ENCODE data around the gene TRERF1. TPM values are rescaled to one million over a fixed set of nuclear protein-coding genes. Genes with fewer than 3 reads are reported as not detected.
A peak's percentile ranks its signal among the peaks of the same experiment; 100 is the strongest.
"Not testable (repeated sequence)": the region's sequence is repeated elsewhere in the genome, so short reads cannot be mapped to it uniquely, and the experiment has no call there.

The TRERF1 gene, protein sequence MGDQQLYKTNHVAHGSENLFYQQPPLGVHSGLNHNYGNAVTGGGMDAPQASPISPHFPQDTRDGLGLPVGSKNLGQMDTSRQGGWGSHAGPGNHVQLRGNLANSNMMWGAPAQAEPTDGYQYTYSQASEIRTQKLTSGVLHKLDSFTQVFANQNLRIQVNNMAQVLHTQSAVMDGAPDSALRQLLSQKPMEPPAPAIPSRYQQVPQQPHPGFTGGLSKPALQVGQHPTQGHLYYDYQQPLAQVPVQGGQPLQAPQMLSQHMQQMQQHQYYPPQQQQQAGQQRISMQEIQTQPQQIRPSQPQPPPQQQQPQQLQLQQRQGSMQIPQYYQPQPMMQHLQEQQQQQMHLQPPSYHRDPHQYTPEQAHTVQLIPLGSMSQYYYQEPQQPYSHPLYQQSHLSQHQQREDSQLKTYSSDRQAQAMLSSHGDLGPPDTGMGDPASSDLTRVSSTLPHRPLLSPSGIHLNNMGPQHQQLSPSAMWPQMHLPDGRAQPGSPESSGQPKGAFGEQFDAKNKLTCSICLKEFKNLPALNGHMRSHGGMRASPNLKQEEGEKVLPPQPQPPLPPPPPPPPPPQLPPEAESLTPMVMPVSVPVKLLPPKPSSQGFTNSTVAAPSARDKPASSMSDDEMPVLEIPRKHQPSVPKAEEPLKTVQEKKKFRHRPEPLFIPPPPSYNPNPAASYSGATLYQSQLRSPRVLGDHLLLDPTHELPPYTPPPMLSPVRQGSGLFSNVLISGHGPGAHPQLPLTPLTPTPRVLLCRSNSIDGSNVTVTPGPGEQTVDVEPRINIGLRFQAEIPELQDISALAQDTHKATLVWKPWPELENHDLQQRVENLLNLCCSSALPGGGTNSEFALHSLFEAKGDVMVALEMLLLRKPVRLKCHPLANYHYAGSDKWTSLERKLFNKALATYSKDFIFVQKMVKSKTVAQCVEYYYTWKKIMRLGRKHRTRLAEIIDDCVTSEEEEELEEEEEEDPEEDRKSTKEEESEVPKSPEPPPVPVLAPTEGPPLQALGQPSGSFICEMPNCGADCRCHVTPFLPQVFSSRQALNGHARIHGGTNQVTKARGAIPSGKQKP (N-terminal part only)
- total RNA-seq, result 0.58 TPM

DNA sequence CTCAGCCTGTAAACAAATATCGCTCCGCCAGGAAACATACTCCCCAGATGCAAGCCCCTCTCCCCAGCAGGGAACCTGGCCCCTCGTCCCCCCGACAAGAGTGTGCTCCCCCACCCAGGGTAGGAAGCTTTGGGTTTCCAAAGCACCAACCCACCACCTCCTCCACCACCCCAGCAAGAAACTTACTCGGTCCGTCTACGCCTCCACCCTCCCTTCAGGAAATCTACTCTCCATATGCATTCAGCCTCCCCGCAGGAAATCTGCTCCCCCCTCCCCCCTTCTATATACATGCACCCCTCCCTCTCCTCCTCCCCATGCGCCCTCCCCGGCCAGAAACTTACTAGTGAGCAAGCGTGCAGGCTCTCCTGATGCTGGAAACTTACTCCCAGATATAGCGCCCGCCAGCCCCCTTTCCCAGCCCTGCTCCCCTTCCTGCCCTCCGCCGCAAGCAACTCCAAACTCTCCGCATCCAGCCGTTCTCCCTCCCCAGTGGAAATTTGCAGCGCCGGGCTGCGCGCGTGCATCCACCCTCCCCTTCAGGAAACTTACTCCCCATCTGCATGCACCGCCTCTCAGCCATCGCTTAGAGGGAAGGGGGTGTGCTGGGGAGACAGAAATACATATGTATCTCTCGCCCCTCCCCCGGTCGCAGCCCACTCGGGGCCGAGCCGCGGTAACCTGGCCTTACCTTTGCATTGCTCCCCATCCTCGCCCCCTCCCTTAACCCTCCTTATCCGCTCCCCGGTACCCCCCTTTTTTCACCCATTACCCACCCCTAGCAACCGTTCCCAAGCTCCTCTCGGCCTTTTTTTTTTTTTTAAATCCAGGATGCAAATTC lies at the start of gene TRERF1:
Gene TRERF1, minus strand, starts transcription at position 594 of the 838 bp plus-strand sequence. CDS start 182,336 bp downstream, outside the sequence.
- no peak for DNase-seq (ENCODE audit: low spot score)
- ATAC-seq, result peak; percentile 30

DNA sequence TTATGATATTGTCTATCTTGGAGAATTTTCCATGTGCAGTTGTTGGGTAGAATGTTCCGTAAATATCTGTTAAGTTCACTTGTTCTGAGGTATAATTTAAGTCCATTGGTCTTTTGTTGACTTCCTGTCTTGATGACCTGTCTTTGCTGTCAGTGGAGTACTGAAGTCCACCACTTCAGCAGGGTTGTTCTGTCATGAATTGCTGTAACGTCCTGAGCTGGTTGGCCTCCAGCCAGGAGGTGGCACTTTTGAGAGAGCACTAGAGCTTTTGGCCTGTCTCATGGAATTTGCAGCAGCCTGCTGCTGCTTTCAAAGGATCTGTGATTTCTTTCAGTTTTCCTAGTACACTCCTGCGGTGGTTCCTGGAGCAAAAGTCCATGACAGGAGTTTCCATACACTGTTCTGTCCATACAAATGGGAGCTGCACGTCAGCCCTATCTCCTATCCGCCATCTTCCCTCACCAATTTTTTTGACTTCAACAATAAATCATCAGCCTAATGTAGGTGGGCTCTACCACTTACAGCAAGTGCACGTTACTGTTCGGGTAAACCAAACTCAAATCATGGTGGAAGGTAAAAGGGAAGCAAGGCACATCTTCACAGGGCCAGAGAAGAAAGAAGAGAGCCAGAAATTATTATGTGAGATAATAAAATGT lies 46.9 kb upstream of the TRERF1 start:
- DNase-seq (ENCODE audit: low spot score) (no peak), ATAC-seq (no peak)

DNA sequence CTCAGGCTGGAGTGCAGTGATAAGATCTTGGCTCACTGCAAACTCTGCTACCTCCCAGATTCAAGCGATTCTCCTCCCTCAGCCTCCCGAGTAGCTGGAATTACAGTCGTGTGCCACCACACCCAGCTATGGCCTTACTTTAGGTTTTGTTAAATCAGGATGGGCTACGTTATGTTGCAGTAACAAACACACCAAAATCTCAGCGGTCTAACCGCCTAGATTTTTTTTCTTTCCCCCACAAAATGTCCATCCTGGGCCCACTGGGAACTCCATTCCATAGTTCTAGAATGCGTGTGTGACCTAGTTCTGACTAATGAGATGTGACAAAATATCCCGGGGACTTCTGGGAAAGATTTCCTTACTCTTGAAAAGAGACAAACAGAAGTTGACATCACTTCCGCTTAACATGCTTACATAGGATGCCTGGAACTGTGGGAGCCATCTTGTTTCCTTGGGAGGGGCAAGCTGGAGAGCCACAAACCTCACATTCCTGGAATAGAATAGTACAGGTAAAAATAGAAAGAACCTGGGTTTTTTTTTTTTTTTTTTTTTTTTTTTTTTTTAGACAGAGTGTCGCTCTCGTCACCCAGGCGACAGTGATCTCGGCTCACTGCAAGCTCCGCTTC lies 42.3 kb upstream of the TRERF1 start:
- no peak for ATAC-seq

DNA sequence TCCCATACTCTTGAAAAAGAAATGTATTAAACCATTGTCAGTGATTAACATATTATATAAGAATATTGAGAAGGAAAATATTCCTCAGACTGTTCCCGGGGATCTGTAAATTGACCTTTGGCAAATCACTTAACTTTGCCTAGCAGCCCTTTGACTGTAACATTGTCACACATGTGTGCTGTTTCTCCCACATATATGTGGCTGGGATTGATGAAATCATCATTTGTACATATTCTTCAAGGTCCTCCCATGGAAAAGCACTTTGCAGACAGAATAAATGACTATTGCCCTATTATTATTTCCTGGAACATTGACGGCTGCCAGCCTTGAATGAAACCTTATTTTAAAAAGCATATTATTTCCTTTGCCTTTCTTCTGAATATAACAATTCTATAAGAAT lies 36.4 kb upstream of the TRERF1 start:
- DNase-seq (ENCODE audit: low spot score), result no peak
- ATAC-seq, result no peak

More for the DNA sequence above, 42.3 kb upstream of the TRERF1 start:
- no peak for DNase-seq (ENCODE audit: low spot score)

DNA sequence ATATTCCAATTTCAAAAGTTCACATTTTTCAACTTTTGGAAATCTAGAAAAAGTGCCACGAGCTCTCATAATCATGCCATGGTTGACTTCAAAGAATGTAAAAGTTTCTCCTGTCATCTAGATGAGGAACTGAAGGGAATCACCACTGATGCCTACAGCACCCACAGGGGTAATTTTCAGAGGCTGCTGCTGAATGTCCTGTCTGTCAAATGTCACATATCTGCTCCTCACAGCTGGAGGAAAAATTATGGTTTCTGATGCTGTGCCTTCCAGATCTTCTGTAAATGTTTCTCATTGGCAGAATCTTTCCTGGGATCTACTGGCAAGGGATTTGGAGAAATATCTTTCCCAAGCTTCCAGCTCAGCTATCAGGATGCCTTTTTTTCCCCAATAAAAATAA lies 32.5 kb upstream of the TRERF1 start:
- ATAC-seq, result no peak
- no peak for DNase-seq (ENCODE audit: low spot score)

DNA sequence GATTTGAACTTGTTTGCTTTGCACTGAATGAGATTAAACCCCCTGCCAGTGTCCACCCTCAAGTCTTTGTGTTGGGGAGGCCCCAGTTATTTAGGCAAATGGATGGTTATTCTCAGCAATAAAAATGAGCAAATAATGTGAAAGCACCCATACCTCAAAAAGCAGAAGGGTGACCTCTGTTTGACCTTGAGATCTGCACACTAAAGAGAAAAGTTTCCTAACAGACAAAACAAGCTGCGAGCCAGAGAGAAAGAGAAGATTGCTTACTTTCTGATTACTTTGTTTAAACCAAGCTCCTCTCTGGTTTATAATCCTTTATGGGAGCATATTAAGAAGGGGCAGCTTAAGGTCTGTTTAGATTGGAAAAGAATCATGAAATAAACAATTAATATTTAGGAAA lies 30.4 kb upstream of the TRERF1 start:
- DNase-seq (ENCODE audit: low spot score) (no peak), ATAC-seq (no peak)

DNA sequence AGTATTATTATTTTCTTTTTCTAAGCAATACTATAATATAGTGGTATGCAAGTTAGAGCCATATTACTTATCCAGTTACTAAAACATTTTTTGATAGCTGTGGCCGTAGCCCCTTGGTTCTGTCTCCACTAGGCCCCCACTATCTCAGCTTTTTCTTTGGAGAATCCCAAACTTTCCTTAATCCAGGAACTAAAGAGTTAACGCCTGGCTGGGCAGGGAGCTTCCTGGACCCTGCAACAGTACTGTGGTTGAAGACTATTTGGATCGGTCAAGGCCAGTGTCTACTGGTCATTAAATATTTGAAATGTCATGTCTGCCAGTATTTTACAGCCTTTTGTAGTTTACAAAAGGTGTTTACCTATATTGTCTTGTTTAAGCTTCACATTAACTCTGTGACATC lies 20.0 kb upstream of the TRERF1 start:
- no peak for DNase-seq (ENCODE audit: low spot score)
- ATAC-seq, result no peak

DNA sequence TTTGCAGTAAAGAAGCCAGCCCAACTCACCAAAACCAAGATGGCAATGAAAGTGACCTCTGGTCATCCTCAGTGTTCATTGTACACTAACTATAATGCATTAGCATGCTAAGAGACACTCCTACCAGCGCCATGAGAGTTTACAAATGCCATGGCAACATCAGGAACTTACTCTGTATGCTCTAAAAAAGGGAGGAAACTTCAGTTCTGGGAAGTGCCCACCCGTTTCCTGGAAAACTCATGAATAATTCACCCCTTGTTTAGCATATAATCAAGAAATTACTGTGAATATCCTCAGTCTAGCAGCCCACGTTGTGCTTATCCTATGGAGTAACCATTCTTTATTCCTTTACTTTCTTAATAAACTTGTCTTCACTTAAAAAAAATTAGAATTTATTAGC lies 19.4 kb upstream of the TRERF1 start:
- ATAC-seq, result no peak
- no peak for DNase-seq (ENCODE audit: low spot score)

DNA sequence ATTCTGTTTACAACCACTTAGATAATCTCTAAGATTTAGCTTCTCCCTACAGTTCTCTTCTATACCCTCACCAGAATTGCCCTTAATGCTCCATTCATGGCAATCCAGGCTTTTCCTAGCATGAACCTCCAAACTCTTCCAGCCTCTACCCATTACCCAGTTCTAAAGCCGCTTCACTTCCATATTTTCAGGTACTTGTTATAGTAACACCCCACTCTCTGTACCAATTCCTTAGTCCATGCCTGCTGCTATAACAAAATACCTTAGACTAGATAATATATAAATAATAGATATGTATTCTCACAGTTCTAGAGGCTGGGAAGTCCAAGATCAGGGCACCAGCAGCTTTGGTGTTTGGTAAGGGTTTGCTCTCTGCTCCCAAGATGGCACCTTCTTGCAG lies 16.5 kb upstream of the TRERF1 start:
- no peak for DNase-seq (ENCODE audit: low spot score)
- no peak for ATAC-seq

DNA sequence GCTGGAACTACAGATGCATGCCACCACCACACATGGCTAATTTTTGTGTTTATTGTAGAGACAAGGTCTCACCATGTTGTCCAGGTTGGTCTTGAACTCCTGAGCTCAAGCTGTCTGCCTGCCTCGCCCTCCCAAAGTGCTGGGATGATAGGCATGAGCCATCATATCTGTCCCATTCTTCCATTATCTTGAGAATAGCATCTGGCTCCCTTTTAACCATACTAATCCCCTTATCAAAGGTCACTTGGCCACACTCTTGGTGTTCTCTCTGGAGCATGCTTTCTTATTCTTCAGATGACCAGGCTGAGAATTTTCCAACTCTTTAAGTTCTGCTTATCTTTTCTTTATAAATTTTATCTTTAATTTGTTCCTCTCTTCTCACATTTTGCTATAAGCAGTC lies 15.9 kb upstream of the TRERF1 start:
- no peak for DNase-seq (ENCODE audit: low spot score)
- no peak for ATAC-seq

DNA sequence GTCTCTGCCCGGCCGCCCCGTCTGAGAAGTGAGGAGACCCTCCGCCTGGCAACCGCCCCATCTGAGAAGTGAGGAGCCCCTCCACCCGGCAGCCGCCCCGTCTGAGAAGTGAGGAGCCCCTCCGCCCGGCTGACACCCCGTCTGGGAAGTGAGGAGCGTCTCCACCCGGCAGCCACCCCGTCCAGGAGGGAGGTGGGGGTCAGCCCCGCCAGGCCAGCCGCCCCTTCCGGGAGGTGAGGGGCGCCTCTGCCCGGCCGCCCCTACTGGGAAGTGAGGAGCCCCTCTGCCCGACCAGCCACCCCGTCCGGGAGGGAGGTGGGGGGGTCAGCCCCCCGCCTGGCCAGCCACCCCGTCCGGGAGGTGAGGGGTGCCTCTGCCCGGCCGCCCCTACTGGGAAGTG lies 14.7 kb upstream of the TRERF1 start:
- not testable (repeated sequence) for DNase-seq (ENCODE audit: low spot score)

DNA sequence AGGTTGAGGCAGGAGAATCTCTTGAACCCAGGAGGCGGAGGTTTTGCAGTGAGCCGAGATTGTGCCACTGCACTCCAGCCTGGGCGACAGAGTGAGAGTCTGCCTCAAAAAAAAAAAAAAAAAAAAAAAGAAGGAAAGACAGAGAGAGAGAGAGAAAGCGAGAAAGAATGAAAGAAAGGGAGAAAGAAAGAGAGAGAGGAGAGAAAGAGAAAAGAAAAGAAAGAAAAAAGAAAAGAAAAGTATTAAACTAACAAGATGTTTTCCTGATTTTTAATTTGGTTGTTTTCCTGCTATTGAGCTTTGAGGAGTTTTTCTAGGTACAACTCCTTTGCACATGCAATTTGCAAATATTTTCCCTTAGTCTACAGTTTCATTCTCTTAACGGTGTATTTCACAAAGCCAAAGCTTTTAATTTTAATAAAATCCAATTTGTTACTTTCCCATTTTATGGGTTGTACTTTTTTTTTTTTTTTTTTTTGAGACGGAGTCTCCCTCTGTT lies 10.8 kb upstream of the TRERF1 start:
- no peak for DNase-seq (ENCODE audit: low spot score)
- ATAC-seq, result no peak

More for the DNA sequence above, 14.7 kb upstream of the TRERF1 start:
- not testable (repeated sequence) for ATAC-seq

DNA sequence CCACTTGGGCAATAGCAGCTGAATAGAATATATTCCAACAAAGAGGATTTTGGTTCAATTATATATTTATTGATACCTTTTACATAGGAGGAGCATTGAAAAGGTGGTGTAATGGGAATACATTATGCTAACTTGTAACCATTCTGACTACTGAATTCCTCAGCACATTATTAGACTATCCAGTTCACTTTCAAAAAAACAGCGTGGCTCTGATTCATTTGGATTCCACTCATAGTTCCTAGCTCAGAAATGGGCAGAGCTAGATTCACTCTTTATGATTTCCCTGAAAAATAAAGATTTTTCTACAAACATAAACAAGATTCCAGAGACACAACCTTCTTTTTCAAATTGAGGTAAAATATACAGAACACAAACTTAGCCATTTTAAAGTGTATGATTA lies 9.2 kb upstream of the TRERF1 start:
- ATAC-seq, result no peak
- DNase-seq (ENCODE audit: low spot score), result no peak

DNA sequence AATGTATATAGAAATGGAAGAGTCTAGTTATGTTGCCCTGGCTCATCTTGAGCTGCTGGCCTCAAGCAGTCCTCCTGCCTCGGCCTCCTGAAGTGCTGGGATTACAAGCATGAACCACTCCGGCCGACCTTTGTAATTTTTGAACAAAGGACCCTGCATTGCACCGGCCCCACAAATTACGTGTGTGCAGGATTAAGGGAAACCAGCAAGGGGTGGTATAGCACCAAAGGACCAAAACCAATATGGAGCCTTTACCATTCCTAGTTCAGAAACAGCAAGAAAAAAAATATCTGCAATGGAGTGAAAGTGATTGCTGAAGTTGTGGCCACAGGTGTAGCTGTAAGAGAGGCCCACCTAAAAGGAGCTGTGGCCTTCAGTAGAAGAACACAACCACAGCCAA lies 8.2 kb upstream of the TRERF1 start:
- ATAC-seq (no peak), DNase-seq (ENCODE audit: low spot score) (no peak)

DNA sequence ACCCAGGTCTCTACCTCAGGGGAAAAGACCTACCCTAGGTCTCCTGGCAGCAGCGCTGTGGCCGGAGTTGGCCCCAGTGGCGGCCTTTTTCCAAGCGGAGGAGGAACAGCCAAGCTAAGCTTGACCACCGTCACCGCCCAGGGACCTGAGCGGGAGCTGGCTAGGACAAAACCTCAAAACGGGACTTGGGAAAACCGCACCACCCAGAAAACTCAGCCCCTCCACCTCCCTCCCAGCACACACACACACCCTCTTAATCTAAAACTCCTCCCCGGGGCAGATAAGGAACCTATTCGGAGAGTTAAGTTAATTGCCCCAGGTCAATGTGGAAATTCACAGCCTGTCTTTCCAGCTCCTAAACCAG lies 2.7 kb upstream of the TRERF1 start:
- DNase-seq (ENCODE audit: low spot score) (no peak), ATAC-seq (no peak)

DNA sequence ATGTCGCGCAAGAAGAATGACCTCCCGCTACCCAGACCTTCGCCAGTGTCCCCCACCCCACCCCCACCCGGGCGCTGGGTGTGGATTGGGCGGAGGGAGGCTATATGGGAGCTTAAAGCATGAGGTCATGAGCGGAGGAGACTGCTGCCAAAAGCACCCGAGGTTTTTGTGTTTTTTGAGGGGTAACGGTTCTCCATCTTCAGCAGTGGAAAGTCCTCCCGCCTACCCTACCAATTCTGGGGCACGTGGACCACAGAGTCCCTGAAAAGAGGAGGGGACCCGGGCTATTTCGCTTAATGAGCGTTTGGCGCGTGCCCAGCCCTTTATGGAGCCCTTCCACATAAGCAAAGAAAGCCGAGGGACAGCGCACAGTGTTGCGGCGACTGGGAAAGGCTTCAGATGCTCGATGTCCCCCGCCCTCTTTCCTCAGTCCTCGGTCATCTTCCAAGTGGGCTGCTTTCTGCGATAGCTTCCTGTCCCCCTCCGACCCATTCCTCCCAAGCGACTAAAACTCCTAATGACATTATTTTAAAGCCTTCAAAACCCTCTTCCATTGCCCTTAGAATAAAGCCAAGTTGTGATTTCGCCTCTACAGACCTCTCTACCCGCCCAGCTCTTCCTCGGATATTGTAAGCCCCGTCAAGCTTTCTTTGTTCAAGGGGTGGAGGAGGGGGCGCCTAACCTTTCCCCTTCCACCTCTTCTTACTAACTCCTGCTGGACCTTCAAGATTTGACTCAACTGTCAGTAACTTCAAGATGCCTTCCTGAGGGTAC lies 2.1 kb upstream of the TRERF1 start:
- ATAC-seq, result peak; percentile 14

DNA sequence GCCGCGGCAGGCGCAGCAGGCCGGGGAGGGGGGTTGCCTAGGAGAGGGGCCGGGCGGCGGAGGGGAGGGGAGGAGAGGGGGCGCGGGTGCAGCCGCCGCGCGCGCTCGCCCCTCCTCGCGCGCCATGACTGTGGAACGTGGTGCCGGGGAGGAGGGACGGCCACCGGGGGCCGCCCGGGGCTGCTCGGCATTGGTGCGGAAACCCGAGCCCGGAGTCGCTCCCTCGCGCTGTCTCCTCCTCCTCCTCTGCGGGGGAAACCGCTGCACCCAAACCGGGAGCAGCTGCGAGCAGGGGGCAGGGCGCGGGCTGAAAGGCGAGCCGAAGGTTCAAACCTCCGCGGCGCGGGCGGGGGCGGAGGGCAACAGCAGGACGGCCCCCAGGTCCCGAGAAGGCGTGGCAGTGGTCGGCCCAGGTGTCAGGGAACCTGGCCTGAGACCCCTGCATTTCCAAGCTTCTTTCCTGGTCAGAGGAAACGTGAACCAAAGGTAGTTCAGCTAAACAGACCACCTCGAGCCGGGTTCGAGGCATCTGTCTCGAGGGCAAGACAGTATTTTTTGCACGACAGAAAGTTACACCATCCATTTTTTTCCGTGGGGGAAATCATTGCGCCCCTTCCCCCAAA lies 1.4 kb upstream of the TRERF1 start:
- DNase-seq (ENCODE audit: low spot score) (peak; percentile 63), ATAC-seq (peak; percentile 80)

More for the DNA sequence above, 2.1 kb upstream of the TRERF1 start:
- peak; percentile 45 for DNase-seq (ENCODE audit: low spot score)
